GM19099 (cell line): ENCODE data around the gene GLTP.

Source experiments
- POLR2A ChIP-seq: IDR thresholded peaks from 3 replicates; pipeline ENCODE4 v1.6.1; 2011; ENCODE audit warnings: low read depth; ENCODE audit not compliant: insufficient read length; ENCODE audit errors: extremely low read depth

GLTP gene

GRCh38 chr12:109868182-109869051 lies 11.9 kb downstream of the GLTP start:
- TF ChIP-seq POLR2A: no peak

DNA sequence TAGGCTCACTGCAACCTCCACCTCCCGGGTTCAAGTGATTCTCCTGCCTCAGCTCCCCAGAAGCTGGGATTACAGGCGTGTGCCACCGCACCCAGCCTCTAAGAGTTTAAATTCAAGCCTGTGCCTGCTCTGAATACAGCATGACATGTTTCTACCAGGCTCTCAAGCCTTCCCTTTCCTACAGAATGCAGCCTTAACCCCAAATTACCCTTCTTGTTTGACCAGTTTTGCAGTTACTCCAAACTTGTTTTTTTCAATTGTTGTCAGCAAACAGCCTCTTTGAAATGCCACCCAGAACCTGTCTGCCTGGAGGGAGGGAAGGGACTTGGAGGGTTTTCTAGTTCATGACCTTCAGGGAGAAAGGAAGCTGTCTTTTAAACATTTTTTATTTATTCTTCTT lies 15.4 kb downstream of the GLTP start:
- no peak for TF ChIP-seq POLR2A

- no peak for TF ChIP-seq POLR2A
These were observed 16.3 kb downstream of the GLTP start for GRCh38 chr12:109863847-109864712.

GRCh38 chr12:109861689-109862314 lies 18.5 kb downstream of the GLTP start:
- no peak for TF ChIP-seq POLR2A

- no peak for TF ChIP-seq POLR2A
These were observed 19.4 kb downstream of the GLTP start for GRCh38 chr12:109860977-109861376.

- TF ChIP-seq POLR2A: no peak
These were observed 21.6 kb downstream of the GLTP start for GRCh38 chr12:109858764-109859163.

DNA sequence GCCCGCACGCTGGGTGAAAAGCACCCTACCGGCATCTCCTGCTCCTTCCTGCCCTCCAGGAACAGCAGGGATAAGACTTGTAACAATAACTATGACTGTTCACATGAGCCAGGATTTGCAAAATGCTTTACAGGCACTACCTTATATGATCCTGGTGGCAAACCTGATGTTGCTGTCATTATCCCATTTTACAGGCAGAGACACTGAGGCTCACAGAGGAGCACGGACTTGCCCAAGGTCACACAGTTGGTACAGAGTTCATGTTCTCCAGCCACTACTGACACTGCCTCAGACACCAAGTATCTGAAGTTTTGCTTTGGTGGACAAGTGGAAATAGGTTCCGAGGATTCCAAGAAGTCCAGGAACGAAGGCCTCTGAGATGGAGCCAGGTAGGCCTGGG lies 22.6 kb downstream of the GLTP start:
- no peak for TF ChIP-seq POLR2A

GRCh38 chr12:109855377-109855776 lies 25.0 kb downstream of the GLTP start:
- TF ChIP-seq POLR2A: no peak

DNA sequence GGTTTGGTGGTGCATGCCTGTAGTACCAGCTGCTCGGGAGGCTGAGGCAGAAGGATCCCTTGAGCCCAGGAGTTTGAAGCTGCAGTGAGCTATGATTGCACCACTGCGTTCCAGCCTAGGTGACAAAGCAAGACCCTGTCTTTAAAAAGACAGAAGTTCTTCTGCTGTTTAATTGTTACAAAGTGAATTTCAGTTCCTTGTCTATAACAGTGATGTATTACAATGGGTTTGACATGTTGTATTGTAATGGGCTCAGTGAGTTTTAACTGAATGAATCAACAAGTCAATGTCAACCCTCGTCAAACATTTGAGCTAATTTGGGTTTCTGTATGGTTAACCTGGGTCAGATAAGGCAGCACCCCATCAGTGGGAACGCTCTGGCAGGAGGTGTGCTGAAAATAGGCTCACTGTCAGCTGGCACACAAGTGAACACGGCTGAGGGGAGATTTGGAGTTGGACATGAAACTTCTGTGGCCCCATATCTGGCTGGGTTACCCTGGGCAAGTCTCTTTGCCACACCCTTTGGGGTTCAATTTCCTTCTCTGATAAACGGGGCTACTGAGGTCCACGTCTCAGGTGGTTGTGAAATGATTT lies 33.1 kb downstream of the GLTP start:
- no peak for TF ChIP-seq POLR2A

GRCh38 chr12:109845824-109846205 lies 34.5 kb downstream of the GLTP start:
- TF ChIP-seq POLR2A: no peak

GRCh38 chr12:109844983-109845823 lies 35.1 kb downstream of the GLTP start:
- TF ChIP-seq POLR2A: no peak

- TF ChIP-seq POLR2A: no peak
These were observed 36.2 kb downstream of the GLTP start for GRCh38 chr12:109844091-109844490.

- no peak for TF ChIP-seq POLR2A
These were observed 38.3 kb downstream of the GLTP start for GRCh38 chr12:109842021-109842420.

GRCh38 chr12:109841356-109841755 lies 39.0 kb downstream of the GLTP start:
- TF ChIP-seq POLR2A: no peak

DNA sequence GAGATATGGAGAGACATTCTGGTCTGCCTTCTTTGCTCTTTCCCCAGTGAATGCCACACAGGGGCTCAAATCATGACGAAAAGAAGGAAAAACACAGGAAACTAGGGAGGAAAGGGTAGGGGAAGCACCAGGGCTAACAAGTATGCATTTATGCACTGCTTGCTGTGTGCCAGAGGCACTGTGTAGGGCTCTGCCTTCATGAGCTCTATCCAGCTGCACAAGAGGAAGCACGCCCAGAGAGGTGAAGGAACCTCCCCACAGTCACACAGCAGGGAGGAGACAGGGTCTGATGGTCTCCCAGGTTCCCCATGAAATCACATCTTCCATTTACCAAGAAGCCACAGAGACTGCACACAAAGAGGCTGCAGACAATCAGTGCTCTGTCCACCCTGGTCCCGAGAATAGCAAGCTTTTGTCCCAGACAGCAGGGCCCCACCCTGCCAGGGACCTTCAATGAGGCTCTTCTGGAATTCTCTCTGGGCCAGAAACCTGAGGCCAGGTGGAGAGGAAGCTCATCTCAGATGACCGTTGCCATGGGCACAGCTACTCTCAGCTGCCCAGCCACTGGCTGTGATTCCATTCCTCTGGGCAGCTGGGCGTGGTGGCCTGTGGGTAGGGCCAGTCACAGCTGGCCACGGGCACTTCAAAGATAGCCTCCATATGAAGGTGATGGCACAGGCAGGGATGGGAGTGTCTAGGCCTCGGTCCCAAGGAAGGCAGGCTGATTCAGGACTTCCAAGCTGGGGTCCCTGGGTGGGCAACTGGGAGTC lies 39.9 kb downstream of the GLTP start:
- TF ChIP-seq POLR2A: no peak
